Natural killer cell (primary cell): ENCODE measurements around the gene FAM118A. TPM values are rescaled to one million over a fixed set of nuclear protein-coding genes. Genes with fewer than 3 reads are reported as not detected.
"Not testable (repeated sequence)": the region's sequence is repeated elsewhere in the genome, so short reads cannot be mapped to it uniquely, and the experiment has no call there.

Experiments
- ATAC-seq, 3 donors: fragments of 150-1000 bp in 2 of 3; fragments of 200-7000 bp in 1 of 3; cut with Tn5 transposase; 1 replicate in 1 of 3; 2 replicates in 2 of 3; pipeline ENCODE4 v1.10.0; 2021; ENCODE audit warnings: mild to moderate bottlenecking in 2 of 3, moderate library complexity in 2 of 3
- DNase-seq, 2 donors: peaks; one replicate each; pipeline versions ENCODE4 v3.0.0 to v3.0.0-alpha.2; 2013 to 2021; ENCODE audit warnings: mixed read lengths in 1 of 2
- H3K27ac ChIP-seq: one replicate; pipeline ENCODE4 v1.5.1; 2013; ENCODE audit warnings: mild to moderate bottlenecking, low read length
- H3K27me3 ChIP-seq: one replicate; pipeline ENCODE4 v1.6.1; 2013; ENCODE audit warnings: low read length; ENCODE audit not compliant: control insufficient read depth, insufficient read depth
- H3K36me3 ChIP-seq: one replicate; pipeline ENCODE4 v1.6.1; 2013; ENCODE audit warnings: low read length; ENCODE audit not compliant: control insufficient read depth, insufficient read depth
- H3K4me1 ChIP-seq: one replicate; pipeline ENCODE4 v1.6.1; 2013; ENCODE audit warnings: low read length; ENCODE audit not compliant: control insufficient read depth, insufficient read depth
- H3K4me3 ChIP-seq: one replicate; pipeline ENCODE4 v1.5.1; 2013; ENCODE audit warnings: low read length
- H3K9me3 ChIP-seq: one replicate; pipeline ENCODE4 v1.6.1; 2013; ENCODE audit warnings: low read length; ENCODE audit not compliant: control insufficient read depth, insufficient read depth
- H3K27ac Mint-ChIP-seq, 2 donors: one replicate each; pipeline ENCODE4 v1.8.0; 2022; ENCODE audit warnings: mild to moderate bottlenecking in 2 of 2, mixed read lengths in 2 of 2, moderate library complexity in 1 of 2
- H3K27me3 Mint-ChIP-seq, 2 donors: one replicate each; pipeline ENCODE4 v1.8.0; 2022; ENCODE audit warnings: low read depth in 2 of 2, mixed read lengths in 2 of 2
- H3K36me3 Mint-ChIP-seq: one replicate; pipeline ENCODE4 v1.8.0; 2022; ENCODE audit warnings: mixed read lengths
- H3K4me1 Mint-ChIP-seq, 2 donors: one replicate each; pipeline ENCODE4 v1.8.0; 2022; ENCODE audit warnings: mixed read lengths in 2 of 2
- H3K4me3 Mint-ChIP-seq: one replicate; pipeline ENCODE4 v1.8.0; 2022; ENCODE audit warnings: mild to moderate bottlenecking, moderate library complexity, mixed read lengths
- H3K9me3 Mint-ChIP-seq, 2 donors: one replicate each; pipeline ENCODE4 v1.8.0; 2022; ENCODE audit warnings: mixed read lengths in 2 of 2
- WGBS: methylation state at CpG from one replicate; pipeline ENCODE4 v1.1.7; 2013; ENCODE audit warnings: missing lambda C conversion rate; ENCODE audit not compliant: insufficient coverage; 5-methylcytosine and 5-hydroxymethylcytosine counted together
- intact Hi-C: fragments of 100-400 bp; cut with micrococcal nuclease; formaldehyde crosslinking; loops from one replicate; pipeline ENCODE4 v1.14.2; 2022
- total RNA-seq, 4 donors: library from RNA; stranded (reverse); fragments of 120-200 nt in 1 of 4; gene quantifications; one replicate each; pipeline versions ENCODE4 v1.2.3 to v1.2.4, GENCODE V29; 2013 to 2022
- TF ChIP-seq, protein P1 (sequence below): fragments of 200-600 bp; IDR thresholded peaks from one replicate; pipeline ENCODE4 v1.8.0; 2022; ENCODE audit warnings: antibody characterized with exemption

FAM118A gene
- total RNA-seq, 3 donors from 2014 or later (not counting 1 experiment from before 2014, with no cell fraction given) = 42.0 to 67.2 (median 62.6) TPM

DNA sequence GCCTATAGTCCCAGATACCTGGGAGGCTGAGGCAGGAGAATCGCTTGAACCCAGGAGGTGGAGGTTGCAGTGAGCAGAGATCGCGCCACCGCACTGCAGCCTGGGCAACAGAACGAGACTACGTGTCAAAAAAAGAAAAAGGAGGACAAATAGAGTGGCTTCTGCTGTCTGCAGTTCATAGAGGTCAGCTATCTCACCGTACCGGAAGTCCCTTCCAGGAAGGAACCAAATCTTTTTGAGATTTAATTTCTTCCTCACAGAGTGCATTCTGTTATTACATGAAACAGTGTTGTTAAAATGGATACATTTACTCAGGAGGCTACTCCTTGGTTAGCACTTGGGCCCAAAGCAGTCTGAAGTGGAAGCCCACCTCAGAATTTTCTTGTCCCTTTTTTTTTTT, 33.4 kb downstream of the FAM118A start:
- no peak overlapping the region for H3K4me3 ChIP-seq
- Mint-ChIP-seq H3K9me3 (no peaks in the 10 kb centered on the region), H3K36me3 (peaks cover 11% of the 10 kb centered on the region), H3K4me1 (no peaks in the 10 kb centered on the region), H3K4me3 (no peak overlapping the region), H3K27me3 (no peaks in the 10 kb centered on the region), H3K27ac (no peak overlapping the region)
- no peaks in the 10 kb centered on the region for H3K27me3 ChIP-seq
- ATAC-seq (no peak), DNase-seq (no peak)
- intact Hi-C loops = no loop called here
- no peaks in the 10 kb centered on the region for H3K4me1 ChIP-seq
- no peak overlapping the region for H3K27ac ChIP-seq
- peaks cover 26% of the 10 kb centered on the region for H3K36me3 ChIP-seq
- no peaks in the 10 kb centered on the region for H3K9me3 ChIP-seq
- 99% methylated on average over 8 of the region's 8 CpGs for WGBS
- TF ChIP-seq, protein P1, sequence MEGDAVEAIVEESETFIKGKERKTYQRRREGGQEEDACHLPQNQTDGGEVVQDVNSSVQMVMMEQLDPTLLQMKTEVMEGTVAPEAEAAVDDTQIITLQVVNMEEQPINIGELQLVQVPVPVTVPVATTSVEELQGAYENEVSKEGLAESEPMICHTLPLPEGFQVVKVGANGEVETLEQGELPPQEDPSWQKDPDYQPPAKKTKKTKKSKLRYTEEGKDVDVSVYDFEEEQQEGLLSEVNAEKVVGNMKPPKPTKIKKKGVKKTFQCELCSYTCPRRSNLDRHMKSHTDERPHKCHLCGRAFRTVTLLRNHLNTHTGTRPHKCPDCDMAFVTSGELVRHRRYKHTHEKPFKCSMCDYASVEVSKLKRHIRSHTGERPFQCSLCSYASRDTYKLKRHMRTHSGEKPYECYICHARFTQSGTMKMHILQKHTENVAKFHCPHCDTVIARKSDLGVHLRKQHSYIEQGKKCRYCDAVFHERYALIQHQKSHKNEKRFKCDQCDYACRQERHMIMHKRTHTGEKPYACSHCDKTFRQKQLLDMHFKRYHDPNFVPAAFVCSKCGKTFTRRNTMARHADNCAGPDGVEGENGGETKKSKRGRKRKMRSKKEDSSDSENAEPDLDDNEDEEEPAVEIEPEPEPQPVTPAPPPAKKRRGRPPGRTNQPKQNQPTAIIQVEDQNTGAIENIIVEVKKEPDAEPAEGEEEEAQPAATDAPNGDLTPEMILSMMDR = no peak

DNA sequence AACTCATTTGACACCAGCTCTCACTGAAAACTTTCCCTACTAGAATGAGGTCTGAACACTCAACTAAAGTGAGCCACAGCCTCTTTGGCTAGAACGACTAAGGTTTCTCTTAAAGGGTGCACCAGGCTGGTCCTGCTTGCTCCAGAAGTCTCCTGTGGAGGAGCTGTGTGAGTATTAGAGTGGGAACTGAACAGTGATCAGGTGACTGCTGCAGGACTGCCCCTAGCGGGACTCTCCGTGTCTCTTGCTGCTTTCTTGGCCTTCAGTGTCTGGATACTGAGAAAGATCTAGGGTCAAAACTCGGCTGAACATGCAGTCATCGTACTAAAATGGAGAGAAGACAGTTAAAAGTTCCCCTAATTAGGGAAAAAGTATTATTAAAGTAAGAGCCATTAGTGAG, 34.6 kb downstream of the FAM118A start:
- Histone ChIP-seq H3K4me1 (no peaks in the 10 kb centered on the region), H3K27ac (no peak overlapping the region), H3K4me3 (no peak overlapping the region), H3K27me3 (no peaks in the 10 kb centered on the region), H3K36me3 (peaks cover 20% of the 10 kb centered on the region), H3K9me3 (no peaks in the 10 kb centered on the region)
- 82% methylated on average over 5 of the region's 5 CpGs for WGBS
- H3K27me3 Mint-ChIP-seq = no peaks in the 10 kb centered on the region
- no peaks in the 10 kb centered on the region for H3K4me1 Mint-ChIP-seq
- peaks cover 9% of the 10 kb centered on the region for H3K36me3 Mint-ChIP-seq
- DNase-seq = no peak
- no peaks in the 10 kb centered on the region for H3K9me3 Mint-ChIP-seq
- H3K4me3 Mint-ChIP-seq = no peak overlapping the region
- no peak overlapping the region for H3K27ac Mint-ChIP-seq
- intact Hi-C loops = no loop called here
- TF ChIP-seq, protein P1 = no peak
- ATAC-seq = peak in 1 of 3 donors; percentile 28

DNA sequence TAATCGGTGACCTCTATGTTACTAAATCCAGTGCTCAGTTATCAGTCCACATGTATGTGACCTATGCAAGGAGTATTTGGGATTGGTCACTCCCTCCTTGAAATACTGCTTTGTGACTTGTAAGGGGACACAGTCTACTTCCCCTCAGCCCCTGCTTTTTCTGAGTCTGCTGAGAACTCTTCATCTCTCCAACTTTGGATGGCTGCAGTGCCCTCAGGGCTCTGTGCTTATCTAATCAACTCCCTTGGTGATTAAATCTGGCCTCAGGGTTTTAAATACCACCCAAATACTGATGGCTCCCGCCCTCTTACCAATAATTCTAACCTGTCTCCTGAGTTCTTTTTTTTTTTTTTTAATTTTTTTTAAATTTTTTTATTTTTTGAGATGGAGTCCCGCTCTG, 40.2 kb downstream of the FAM118A start:
- Mint-ChIP-seq H3K4me3 (no peak overlapping the region), H3K9me3 (no peaks in the 10 kb centered on the region), H3K36me3 (no peaks in the 10 kb centered on the region), H3K27ac (no peak overlapping the region), H3K4me1 (no peaks in the 10 kb centered on the region), H3K27me3 (no peaks in the 10 kb centered on the region)
- Histone ChIP-seq H3K27ac (no peak overlapping the region), H3K4me1 (no peaks in the 10 kb centered on the region), H3K36me3 (no peaks in the 10 kb centered on the region), H3K27me3 (no peaks in the 10 kb centered on the region), H3K9me3 (no peaks in the 10 kb centered on the region), H3K4me3 (no peak overlapping the region)
- intact Hi-C loops = no loop called here
- DNase-seq (no peak), ATAC-seq (no peak)
- TF ChIP-seq, protein P1 = no peak
- WGBS = 89% methylated on average over 1 of the region's 3 CpGs

DNA sequence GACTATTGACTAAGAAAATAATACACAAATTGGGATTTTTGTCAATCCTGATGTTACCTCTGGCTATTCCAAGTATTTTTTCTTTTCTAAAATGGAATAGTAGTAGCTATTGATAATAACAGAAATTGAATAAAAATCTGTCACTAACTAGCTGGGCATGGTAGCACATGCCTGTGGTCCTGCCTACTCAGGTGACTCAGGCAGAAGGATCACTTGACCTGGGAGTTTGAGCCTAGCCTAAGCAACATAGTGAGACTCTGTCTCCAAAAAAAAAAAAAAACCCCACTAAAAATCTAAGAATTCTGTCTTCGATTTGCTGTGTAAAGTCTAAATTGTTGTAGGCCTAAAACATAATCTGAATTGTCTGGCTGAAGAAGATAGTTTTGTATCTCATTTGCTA, 42.2 kb downstream of the FAM118A start:
- intact Hi-C loops = no loop called here

GRCh38 chr22:45352757-45353156, 43.0 kb downstream of the FAM118A start:
- H3K36me3 Mint-ChIP-seq, H3K4me1 ChIP-seq, H3K27me3 ChIP-seq, H3K27ac ChIP-seq, ATAC-seq, H3K27me3 Mint-ChIP-seq, intact Hi-C loops, H3K4me3 Mint-ChIP-seq, H3K9me3 Mint-ChIP-seq, H3K36me3 ChIP-seq, H3K4me3 ChIP-seq, H3K4me1 Mint-ChIP-seq, DNase-seq, H3K27ac Mint-ChIP-seq, H3K9me3 ChIP-seq: not testable (repeated sequence)
- 98% methylated on average over 5 of the region's 5 CpGs for WGBS

More for the DNA sequence above, 42.2 kb downstream of the FAM118A start:
- Mint-ChIP-seq H3K4me3 (no peak overlapping the region), H3K27ac (no peak overlapping the region), H3K36me3 (no peaks in the 10 kb centered on the region), H3K4me1 (no peaks in the 10 kb centered on the region), H3K9me3 (no peaks in the 10 kb centered on the region), H3K27me3 (no peaks in the 10 kb centered on the region)
- H3K9me3 ChIP-seq = no peaks in the 10 kb centered on the region
- no peaks in the 10 kb centered on the region for H3K27me3 ChIP-seq
- H3K36me3 ChIP-seq = no peaks in the 10 kb centered on the region
- no peak overlapping the region for H3K4me3 ChIP-seq
- WGBS = no CpG with 5 or more reads among the region's 1 CpG
- no peak for DNase-seq
- no peak for ATAC-seq
- TF ChIP-seq, protein P1 = no peak
- no peaks in the 10 kb centered on the region for H3K4me1 ChIP-seq
- H3K27ac ChIP-seq = no peak overlapping the region
